Neural progenitor cell (in vitro differentiated cells): ENCODE measurements around the gene IL20RA. TPM values are rescaled to one million over a fixed set of nuclear protein-coding genes. Genes with fewer than 3 reads are reported as not detected.

Experiments used
- DNase-seq: peaks from one replicate; pipeline ENCODE4 v3.0.0-alpha.2; 2016; ENCODE audit warnings: low spot score
- H2AFZ ChIP-seq: fragments of 200-600 bp; sonication (generic); replicated peaks from 2 replicates; pipeline ENCODE4 v1.6.1; 2016; ENCODE audit warnings: antibody characterized with exemption
- H3F3A ChIP-seq: fragments of 200-600 bp; sonication (generic); 2 replicates; pipeline ENCODE4 v1.6.1; 2016; ENCODE audit warnings: antibody characterized with exemption, low read depth
- H3K27ac ChIP-seq: fragments of 200-600 bp; sonication (generic); 2 replicates; pipeline ENCODE4 v1.5.1; 2016; ENCODE audit warnings: mild to moderate bottlenecking
- H3K27me3 ChIP-seq: fragments of 200-600 bp; sonication (generic); 2 replicates; pipeline ENCODE4 v1.6.1; 2016; ENCODE audit warnings: mild to moderate bottlenecking, moderate library complexity
- H3K36me3 ChIP-seq: fragments of 200-600 bp; sonication (generic); 2 replicates; pipeline ENCODE4 v1.5.1; 2016
- H3K4me1 ChIP-seq: fragments of 200-600 bp; sonication (generic); 2 replicates; pipeline ENCODE4 v1.6.1; 2016; ENCODE audit warnings: mixed run types
- H3K4me2 ChIP-seq: fragments of 200-600 bp; sonication (generic); 2 replicates; pipeline ENCODE4 v1.6.1; 2016
- H3K4me3 ChIP-seq: fragments of 200-600 bp; sonication (generic); 2 replicates; pipeline ENCODE4 v1.5.1; 2016
- H3K79me2 ChIP-seq: fragments of 200-600 bp; sonication (generic); 2 replicates; pipeline ENCODE4 v1.6.1; 2016; ENCODE audit warnings: low read depth
- H3K9ac ChIP-seq: fragments of 200-600 bp; sonication (generic); 2 replicates; pipeline ENCODE4 v1.6.1; 2016
- H3K9me3 ChIP-seq: fragments of 200-600 bp; sonication (generic); 2 replicates; pipeline ENCODE4 v1.5.1; 2016; ENCODE audit warnings: low read depth
- H4K20me1 ChIP-seq: fragments of 200-600 bp; sonication (generic); 2 replicates; pipeline ENCODE4 v1.6.1; 2016; ENCODE audit warnings: low read depth
- H3K27ac Mint-ChIP-seq: 3 replicates; pipeline ENCODE4 v1.8.0; 2021; ENCODE audit warnings: mixed read lengths
- H3K27me3 Mint-ChIP-seq: 2 replicates; pipeline ENCODE4 v1.8.0; 2022; ENCODE audit warnings: low read depth, mild to moderate bottlenecking, inconsistent platforms, moderate library complexity, mixed read lengths; ENCODE audit not compliant: insufficient read depth
- H3K36me3 Mint-ChIP-seq: 3 replicates; pipeline ENCODE4 v1.8.0; 2021; ENCODE audit warnings: mixed read lengths
- H3K4me1 Mint-ChIP-seq: 3 replicates; pipeline ENCODE4 v1.8.0; 2021; ENCODE audit warnings: mixed read lengths
- H3K4me3 Mint-ChIP-seq: 3 replicates; pipeline ENCODE4 v1.8.0; 2021; ENCODE audit warnings: mild to moderate bottlenecking, moderate library complexity, mixed read lengths
- H3K9me3 Mint-ChIP-seq: 3 replicates; pipeline ENCODE4 v1.8.0; 2020; ENCODE audit warnings: mixed read lengths
- CTCF ChIP-seq: fragments of 200-600 bp; sonication (generic); IDR thresholded peaks from 2 replicates; pipeline ENCODE4 v1.5.1; 2017; ENCODE audit warnings: antibody characterized with exemption, mild to moderate bottlenecking
- EZH2 ChIP-seq: fragments of 200-600 bp; sonication (generic); IDR thresholded peaks from 2 replicates; pipeline ENCODE4 v1.6.1; 2017; ENCODE audit warnings: antibody characterized with exemption, mild to moderate bottlenecking, moderate library complexity
- EZH2phosphoT487 ChIP-seq: fragments of 200-600 bp; sonication (generic); IDR thresholded peaks from 2 replicates; pipeline ENCODE4 v1.6.1; 2017; ENCODE audit warnings: antibody characterized with exemption
- total RNA-seq: library from RNA; depleted of rRNA; stranded (reverse); fragments of >200 nt; gene quantifications from 2 replicates; pipeline ENCODE4 v1.2.3, GENCODE V29; 2015; ENCODE audit warnings: low replicate concordance

The IL20RA gene
- total RNA-seq, 1 donor from 2014 or later: not detected

- H3K4me3 Mint-ChIP-seq: no peak overlapping the region
- H3K36me3 Mint-ChIP-seq: no peaks in the 10 kb centered on the region
- H3K27ac Mint-ChIP-seq: no peak overlapping the region
These were observed 50.0 kb downstream of the IL20RA start for GRCh38 chr6:136994782-136995181.

GRCh38 chr6:136992113-136992512 lies 52.7 kb downstream of the IL20RA start:
- Histone ChIP-seq H3F3A (peaks cover 33% of the 10 kb centered on the region), H3K4me3 (no peak overlapping the region), H2AFZ (no peak overlapping the region), H3K4me1 (peaks cover 13% of the 10 kb centered on the region), H3K27me3 (no peaks in the 10 kb centered on the region), H3K4me2 (no peak overlapping the region), H3K9me3 (no peaks in the 10 kb centered on the region), H3K9ac (no peak overlapping the region), H3K79me2 (no peaks in the 10 kb centered on the region), H3K27ac (no peak overlapping the region), H3K36me3 (no peaks in the 10 kb centered on the region), H4K20me1 (no peaks in the 10 kb centered on the region)
- no peak for DNase-seq
- H3K27ac Mint-ChIP-seq: no peak overlapping the region
- H3K36me3 Mint-ChIP-seq: no peaks in the 10 kb centered on the region
- no peak for TF ChIP-seq EZH2
- TF ChIP-seq CTCF: no peak
- no peak for TF ChIP-seq EZH2phosphoT487
- peaks cover 26% of the 10 kb centered on the region for H3K4me1 Mint-ChIP-seq
- no peak overlapping the region for H3K4me3 Mint-ChIP-seq
- H3K27me3 Mint-ChIP-seq: peaks cover 7% of the 10 kb centered on the region
- H3K9me3 Mint-ChIP-seq: peaks cover 3% of the 10 kb centered on the region

More at GRCh38 chr6:136994782-136995181, 50.0 kb downstream of the IL20RA start:
- no peak overlapping the region for H3K4me2 ChIP-seq
- no peak for DNase-seq
- peaks cover 24% of the 10 kb centered on the region for H3F3A ChIP-seq
- no peaks in the 10 kb centered on the region for H3K27me3 ChIP-seq
- TF ChIP-seq EZH2: no peak
- TF ChIP-seq CTCF: no peak
- no peak for TF ChIP-seq EZH2phosphoT487
- no peaks in the 10 kb centered on the region for H3K36me3 ChIP-seq
- no peaks in the 10 kb centered on the region for H3K9me3 ChIP-seq
- H4K20me1 ChIP-seq: no peaks in the 10 kb centered on the region
- no peak overlapping the region for H2AFZ ChIP-seq
- peaks cover 13% of the 10 kb centered on the region for H3K4me1 ChIP-seq
- H3K9ac ChIP-seq: no peak overlapping the region
- no peak overlapping the region for H3K4me3 ChIP-seq
- H3K79me2 ChIP-seq: no peaks in the 10 kb centered on the region
- Mint-ChIP-seq H3K27me3 (peaks cover 9% of the 10 kb centered on the region), H3K4me1 (peaks cover 22% of the 10 kb centered on the region), H3K9me3 (peaks cover 3% of the 10 kb centered on the region)
- H3K27ac ChIP-seq: no peak overlapping the region

GRCh38 chr6:136991646-136992045 lies 53.1 kb downstream of the IL20RA start:
- Histone ChIP-seq H3K9me3 (no peaks in the 10 kb centered on the region), H4K20me1 (no peaks in the 10 kb centered on the region), H3F3A (peaks cover 33% of the 10 kb centered on the region), H3K27me3 (no peaks in the 10 kb centered on the region), H3K4me1 (peaks cover 13% of the 10 kb centered on the region), H3K4me3 (no peak overlapping the region), H3K79me2 (no peaks in the 10 kb centered on the region), H3K27ac (no peak overlapping the region), H3K9ac (no peak overlapping the region), H3K4me2 (no peak overlapping the region), H3K36me3 (no peaks in the 10 kb centered on the region), H2AFZ (no peak overlapping the region)
- Mint-ChIP-seq H3K36me3 (no peaks in the 10 kb centered on the region), H3K27me3 (peaks cover 7% of the 10 kb centered on the region), H3K4me3 (no peak overlapping the region), H3K27ac (no peak overlapping the region), H3K9me3 (peaks cover 2% of the 10 kb centered on the region), H3K4me1 (peaks cover 26% of the 10 kb centered on the region)
- no peak for DNase-seq
- TF ChIP-seq EZH2phosphoT487 (no peak), EZH2 (no peak), CTCF (no peak)
